Measurements from ENCODE around the gene TTC3. TPM values are rescaled to one million over a fixed set of nuclear protein-coding genes. Genes with fewer than 3 reads are reported as not detected.

Gene TTC3
- total and polyA plus RNA-seq, 2 of the 13 experiments (the other 11 are each of a cell fraction or from before 2014, with no cell fraction given), result 55.7 to 108 TPM

DNA sequence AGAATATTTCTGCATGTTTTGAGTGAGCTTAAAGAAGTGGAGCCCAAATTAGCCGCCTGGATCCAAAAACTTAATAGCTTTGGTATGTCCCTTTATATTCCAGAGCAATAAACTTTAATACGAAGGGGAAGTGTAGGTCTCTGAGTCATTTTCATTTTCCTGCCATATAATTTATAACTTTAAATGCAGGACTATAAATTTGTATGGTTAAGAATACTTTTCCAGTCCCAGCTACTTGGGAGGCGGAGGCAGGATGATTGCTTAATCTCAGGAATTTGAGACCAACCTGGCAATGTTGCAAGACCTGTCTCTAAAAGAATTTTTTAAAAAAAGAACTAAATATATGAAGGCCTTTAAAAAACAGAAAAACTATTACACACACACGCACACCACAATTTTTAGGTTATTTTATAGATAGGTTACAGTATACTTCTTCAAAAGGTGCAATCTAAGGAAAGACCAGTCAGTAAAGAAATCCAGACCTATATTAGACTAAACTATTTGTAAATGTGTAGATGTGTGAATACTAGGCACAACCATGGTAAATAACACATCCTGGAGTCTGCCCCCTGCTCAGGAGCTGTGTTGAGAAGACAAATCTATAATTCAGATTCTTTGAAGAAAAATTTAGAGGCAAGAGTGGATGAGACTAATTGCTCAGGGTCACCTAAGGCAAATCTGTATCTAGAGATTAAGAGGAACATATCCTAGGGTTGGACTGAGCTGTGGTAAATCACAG, 80.3 kb downstream of the TTC3 start:
- Histone ChIP-seq H3K36me3 (replicated peaks in 1 of 2; ENCODE audit: control insufficient read depth in 1 of 2, insufficient read depth in 2 of 2, low read length in 2 of 2) (peaks cover 9 to 31% of the 10 kb centered on the region in 2 experiments), H3K9me3 (ENCODE audit: low read length) (no peaks in the 10 kb centered on the region), H3K79me2 (ENCODE audit: insufficient read depth, low read length) (no peaks in the 10 kb centered on the region), H3K9ac (ENCODE audit: insufficient read depth, low read depth, low read length) (no peak overlapping the region; the same call in 1 of the 2 replicates), H3K27ac (ENCODE audit: extremely low read length, insufficient read depth, low read length) (peak overlapping the region; percentile 83), H3K4me3 (replicated peaks in 1 of 3; ENCODE audit: insufficient read depth in 1 of 3, low read depth in 2 of 3, low read length in 3 of 3) (no peak overlapping the region), H3K4me1 (ENCODE audit: insufficient read depth, low read length) (peaks cover 22% of the 10 kb centered on the region), H3K27me3 (ENCODE audit: control insufficient read depth in 1 of 2, insufficient read depth in 2 of 2, low read length in 2 of 2) (no peaks in the 10 kb centered on the region), H4K20me1 (ENCODE audit: insufficient read depth, low read length) (no peaks in the 10 kb centered on the region), H2AFZ (ENCODE audit: low read length) (no peak overlapping the region), H3K4me2 (ENCODE audit: low read depth, low read length) (peak overlapping the region; percentile 48; the same call in 1 of the 2 replicates)
- FAIRE-seq (no peak), ATAC-seq (peak; percentile 31; the same call in 2 of the 3 replicates), DNase-seq (ENCODE audit: low spot score) (peak; percentile 36)
- intact Hi-C loops (cut with micrococcal nuclease; ENCODE audit: unreplicated experiment), result loop anchor here (5.0 kb wide), 1 partner anchor 214 kb away; the partner anchor contains the start of gene DYRK1A
- 79% methylated on average over 4 of the region's 4 CpGs for WGBS (ENCODE audit: low lambda C conversion rate)
- in situ Hi-C loops (cut with HindIII; ENCODE audit: extremely low pct_ligation_motif_present, low pct_unique_long_range_greater_than_20kb), result no loop called here
- POLR2A ChIA-PET, result interaction anchor here (0.9 to 1.4 kb wide), 6 partner anchors 10 to 833 kb away, joined by 3 to 8 read pairs (median 5); partner anchors contain the start of gene MORC3
- CTCF ChIA-PET (ENCODE audit: low intra/inter-chr PET ratio, low total read pairs), result no interaction called here
- BruUV-seq (replicated peaks), result no TSS peak
- TF ChIP-seq ZSCAN22 (CRISPR knock-in tag; IDR thresholded peaks at IDR 0.05) (0 out of 2 replicates have a peak, but pooled peaks have one; percentile 42), CHD4 (IDR thresholded peaks at IDR 0.05; ENCODE audit: borderline replicate concordance, low read length) (peak; percentile 65; the same call in 1 of the 2 replicates), RFX5 (IDR thresholded peaks at IDR 0.05; ENCODE audit: low read depth, low read length) (no peak), RFXAP (CRISPR knock-in tag; IDR thresholded peaks at IDR 0.05; ENCODE audit: borderline replicate concordance) (no peak), SSRP1 (CRISPR knock-in tag; IDR thresholded peaks at IDR 0.05) (peak; percentile 55; the same call in 1 of the 2 replicates), ARID2 (CRISPR knock-in tag; IDR thresholded peaks at IDR 0.05; ENCODE audit: borderline replicate concordance) (0 out of 2 replicates have a peak, but pooled peaks have one; percentile 89), CEBPB (IDR thresholded peaks at IDR 0.05; ENCODE audit: borderline replicate concordance, low read depth, low read length) (peak; percentile 84), REXO4 (CRISPR knock-in tag; IDR thresholded peaks at IDR 0.05; ENCODE audit: borderline replicate concordance) (no peak), MAF1 (CRISPR knock-in tag; IDR thresholded peaks at IDR 0.05; ENCODE audit: borderline replicate concordance) (no peak), PHF5A (CRISPR knock-in tag; IDR thresholded peaks at IDR 0.05; ENCODE audit: low read depth, unreplicated experiment) (no peak), SNAPC5 (CRISPR knock-in tag; IDR thresholded peaks at IDR 0.05; ENCODE audit: borderline replicate concordance) (no peak)
- TF ChIP-seq, protein P1, sequence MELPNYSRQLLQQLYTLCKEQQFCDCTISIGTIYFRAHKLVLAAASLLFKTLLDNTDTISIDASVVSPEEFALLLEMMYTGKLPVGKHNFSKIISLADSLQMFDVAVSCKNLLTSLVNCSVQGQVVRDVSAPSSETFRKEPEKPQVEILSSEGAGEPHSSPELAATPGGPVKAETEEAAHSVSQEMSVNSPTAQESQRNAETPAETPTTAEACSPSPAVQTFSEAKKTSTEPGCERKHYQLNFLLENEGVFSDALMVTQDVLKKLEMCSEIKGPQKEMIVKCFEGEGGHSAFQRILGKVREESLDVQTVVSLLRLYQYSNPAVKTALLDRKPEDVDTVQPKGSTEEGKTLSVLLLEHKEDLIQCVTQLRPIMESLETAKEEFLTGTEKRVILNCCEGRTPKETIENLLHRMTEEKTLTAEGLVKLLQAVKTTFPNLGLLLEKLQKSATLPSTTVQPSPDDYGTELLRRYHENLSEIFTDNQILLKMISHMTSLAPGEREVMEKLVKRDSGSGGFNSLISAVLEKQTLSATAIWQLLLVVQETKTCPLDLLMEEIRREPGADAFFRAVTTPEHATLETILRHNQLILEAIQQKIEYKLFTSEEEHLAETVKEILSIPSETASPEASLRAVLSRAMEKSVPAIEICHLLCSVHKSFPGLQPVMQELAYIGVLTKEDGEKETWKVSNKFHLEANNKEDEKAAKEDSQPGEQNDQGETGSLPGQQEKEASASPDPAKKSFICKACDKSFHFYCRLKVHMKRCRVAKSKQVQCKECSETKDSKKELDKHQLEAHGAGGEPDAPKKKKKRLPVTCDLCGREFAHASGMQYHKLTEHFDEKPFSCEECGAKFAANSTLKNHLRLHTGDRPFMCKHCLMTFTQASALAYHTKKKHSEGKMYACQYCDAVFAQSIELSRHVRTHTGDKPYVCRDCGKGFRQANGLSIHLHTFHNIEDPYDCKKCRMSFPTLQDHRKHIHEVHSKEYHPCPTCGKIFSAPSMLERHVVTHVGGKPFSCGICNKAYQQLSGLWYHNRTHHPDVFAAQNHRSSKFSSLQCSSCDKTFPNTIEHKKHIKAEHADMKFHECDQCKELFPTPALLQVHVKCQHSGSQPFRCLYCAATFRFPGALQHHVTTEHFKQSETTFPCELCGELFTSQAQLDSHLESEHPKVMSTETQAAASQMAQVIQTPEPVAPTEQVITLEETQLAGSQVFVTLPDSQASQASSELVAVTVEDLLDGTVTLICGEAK (IDR thresholded peaks at IDR 0.05), result no peak
- TF ChIP-seq, protein P1 (CRISPR knock-in tag; IDR thresholded peaks at IDR 0.05), result no peak
- TF ChIP-seq, protein P2, sequence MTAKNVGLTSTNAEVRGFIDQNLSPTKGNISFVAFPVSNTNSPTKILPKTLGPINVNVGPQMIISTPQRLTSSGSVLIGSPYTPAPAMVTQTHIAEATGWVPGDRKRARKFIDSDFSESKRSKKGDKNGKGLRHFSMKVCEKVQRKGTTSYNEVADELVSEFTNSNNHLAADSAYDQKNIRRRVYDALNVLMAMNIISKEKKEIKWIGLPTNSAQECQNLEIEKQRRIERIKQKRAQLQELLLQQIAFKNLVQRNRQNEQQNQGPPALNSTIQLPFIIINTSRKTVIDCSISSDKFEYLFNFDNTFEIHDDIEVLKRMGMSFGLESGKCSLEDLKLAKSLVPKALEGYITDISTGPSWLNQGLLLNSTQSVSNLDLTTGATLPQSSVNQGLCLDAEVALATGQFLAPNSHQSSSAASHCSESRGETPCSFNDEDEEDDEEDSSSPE (CRISPR knock-in tag; IDR thresholded peaks at IDR 0.05), result no peak

All from HepG2 (cell line).